Measurements from ENCODE around the gene OR2K2. TPM values are rescaled to one million over a fixed set of nuclear protein-coding genes. Genes with fewer than 3 reads are reported as not detected.

Gene OR2K2
- total and polyA plus RNA-seq, 2 donors (not counting 3 experiments of a cell fraction or from before 2014, with no cell fraction given): not detected

DNA sequence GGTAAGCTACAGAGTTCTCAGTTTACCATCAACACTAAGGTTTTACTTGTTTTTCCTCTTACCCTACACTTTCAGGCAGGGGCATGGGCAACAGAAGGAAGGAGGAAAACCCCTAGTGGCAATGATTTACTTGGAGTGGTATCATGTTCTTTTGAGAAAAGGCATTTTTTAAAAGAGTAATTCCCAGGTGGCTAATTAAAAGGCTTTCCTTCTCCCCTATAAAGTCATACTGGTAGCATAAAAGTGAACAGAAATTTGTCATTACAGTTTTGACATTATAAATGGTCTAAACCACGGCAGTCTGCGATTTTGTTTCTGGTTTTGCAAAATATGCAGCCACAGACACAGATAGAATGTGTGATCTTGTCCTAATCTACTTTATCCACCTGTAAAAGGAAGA, 30.9 kb upstream of the OR2K2 start:
- FAIRE-seq (no peak), DNase-seq (ENCODE audit: low read depth, low spot score) (no peak)
- H3K79me2 ChIP-seq (ENCODE audit: control insufficient read depth, insufficient read depth, low read length): no peaks in the 10 kb centered on the region
- intact Hi-C loops (cut with micrococcal nuclease) (no loop called here), dilution Hi-C loops (cut with MboI; ENCODE audit: extremely low pct_ligation_motif_present, low sequenced_read_pairs) (no loop called here)
- no peaks in the 10 kb centered on the region for H3K27me3 ChIP-seq (ENCODE audit: control insufficient read depth in 2 of 2, insufficient read depth in 2 of 2, low read length in 2 of 2)
- ChIA-PET CTCF (no interaction called here), POLR2A (no interaction called here)
- H3K4me1 ChIP-seq (ENCODE audit: control insufficient read depth, extremely low read depth, insufficient read depth, low read length): peaks cover 13% of the 10 kb centered on the region
- no peak overlapping the region for H3K9ac ChIP-seq (replicated peaks; ENCODE audit: extremely low read depth, insufficient read depth, low read length)
- H3K27ac ChIP-seq (ENCODE audit: insufficient read depth, low read depth, low read length): no peak overlapping the region
- no TSS peak for BruUV-seq (replicated peaks)
- H3K36me3 ChIP-seq (ENCODE audit: control insufficient read depth in 2 of 2, extremely low read depth in 1 of 2, insufficient read depth in 2 of 2, low read length in 2 of 2): peaks cover 5 to 10% of the 10 kb centered on the region in 2 experiments
- TF ChIP-seq, protein P1, sequence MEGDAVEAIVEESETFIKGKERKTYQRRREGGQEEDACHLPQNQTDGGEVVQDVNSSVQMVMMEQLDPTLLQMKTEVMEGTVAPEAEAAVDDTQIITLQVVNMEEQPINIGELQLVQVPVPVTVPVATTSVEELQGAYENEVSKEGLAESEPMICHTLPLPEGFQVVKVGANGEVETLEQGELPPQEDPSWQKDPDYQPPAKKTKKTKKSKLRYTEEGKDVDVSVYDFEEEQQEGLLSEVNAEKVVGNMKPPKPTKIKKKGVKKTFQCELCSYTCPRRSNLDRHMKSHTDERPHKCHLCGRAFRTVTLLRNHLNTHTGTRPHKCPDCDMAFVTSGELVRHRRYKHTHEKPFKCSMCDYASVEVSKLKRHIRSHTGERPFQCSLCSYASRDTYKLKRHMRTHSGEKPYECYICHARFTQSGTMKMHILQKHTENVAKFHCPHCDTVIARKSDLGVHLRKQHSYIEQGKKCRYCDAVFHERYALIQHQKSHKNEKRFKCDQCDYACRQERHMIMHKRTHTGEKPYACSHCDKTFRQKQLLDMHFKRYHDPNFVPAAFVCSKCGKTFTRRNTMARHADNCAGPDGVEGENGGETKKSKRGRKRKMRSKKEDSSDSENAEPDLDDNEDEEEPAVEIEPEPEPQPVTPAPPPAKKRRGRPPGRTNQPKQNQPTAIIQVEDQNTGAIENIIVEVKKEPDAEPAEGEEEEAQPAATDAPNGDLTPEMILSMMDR (IDR thresholded peaks at IDR 0.05; ENCODE audit: extremely low read depth in 1 of 2, insufficient read depth in 1 of 2, low read depth in 1 of 2, low read length in 2 of 2): no peak
- TF ChIP-seq JUN (IDR thresholded peaks at IDR 0.05; ENCODE audit: borderline replicate concordance, insufficient read depth, insufficient read length, low read depth) (no peak), MYC (IDR thresholded peaks at IDR 0.05; ENCODE audit: low read depth, low read length) (no peak), FOS (IDR thresholded peaks at IDR 0.05; ENCODE audit: borderline replicate concordance, insufficient read depth, low read length) (no peak), GATA2 (IDR thresholded peaks at IDR 0.05; ENCODE audit: insufficient read depth, insufficient read length, low read depth, low read length) (no peak), EZH2 (IDR thresholded peaks at IDR 0.05; ENCODE audit: borderline replicate concordance, low read depth, low read length, severe bottlenecking) (no peak), POLR2AphosphoS5 (IDR thresholded peaks at IDR 0.05; ENCODE audit: insufficient read depth, low read depth, low read length) (no peak), POLR2A (IDR thresholded peaks at IDR 0.05; ENCODE audit: low read depth, low read length) (no peak)
- TF ChIP-seq, protein P2, sequence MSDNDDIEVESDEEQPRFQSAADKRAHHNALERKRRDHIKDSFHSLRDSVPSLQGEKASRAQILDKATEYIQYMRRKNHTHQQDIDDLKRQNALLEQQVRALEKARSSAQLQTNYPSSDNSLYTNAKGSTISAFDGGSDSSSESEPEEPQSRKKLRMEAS (IDR thresholded peaks at IDR 0.05; ENCODE audit: insufficient read depth, insufficient read length): no peak
- no peaks in the 10 kb centered on the region for H4K20me1 ChIP-seq (replicated peaks; ENCODE audit: control insufficient read depth, extremely low read depth, insufficient read depth, low read length)
- H3K4me3 ChIP-seq (replicated peaks in 1 of 3; ENCODE audit: insufficient read depth in 1 of 3, low read depth in 1 of 3, low read length in 3 of 3): no peak overlapping the region
- H3K9me3 ChIP-seq (replicated peaks; ENCODE audit: control insufficient read depth, insufficient read depth, low read length): no peaks in the 10 kb centered on the region
- H3K4me2 ChIP-seq (ENCODE audit: insufficient read depth, low read length): no peak overlapping the region
- H3K9me1 ChIP-seq (replicated peaks; ENCODE audit: control insufficient read depth, extremely low read depth, insufficient read depth, low read length): no peaks in the 10 kb centered on the region
- H2AFZ ChIP-seq (ENCODE audit: low read depth, low read length): no peak overlapping the region
